ENCODE data around the gene DTWD2.

The DTWD2 gene

DNA sequence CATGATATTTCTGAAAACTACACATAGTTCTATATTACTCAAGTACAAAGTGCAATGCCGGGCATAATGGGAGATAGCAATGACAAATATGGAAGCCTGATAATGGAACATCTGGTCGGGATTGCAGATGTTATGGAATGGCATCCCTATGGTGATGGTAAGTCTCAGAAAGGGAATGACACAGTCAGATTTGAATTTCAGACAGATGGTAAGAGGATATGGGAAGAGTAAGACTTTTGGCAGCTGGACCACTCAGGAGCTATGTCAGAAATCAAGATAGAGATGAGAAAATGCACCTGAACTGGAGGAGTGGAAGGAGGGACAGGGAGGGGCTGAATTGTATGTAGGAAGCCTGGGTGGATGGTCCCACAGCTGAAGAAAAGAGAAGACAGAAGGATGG is 200.0 kb downstream of the DTWD2 start:
- no peak for DNase-seq (ENCODE audit: low read depth in 2 of 3, low spot score in 1 of 3)
